ENCODE results near the gene MEGF11.
"Not testable (repeated sequence)": the region's sequence is repeated elsewhere in the genome, so short reads cannot be mapped to it uniquely, and the experiment has no call there.

DNA sequence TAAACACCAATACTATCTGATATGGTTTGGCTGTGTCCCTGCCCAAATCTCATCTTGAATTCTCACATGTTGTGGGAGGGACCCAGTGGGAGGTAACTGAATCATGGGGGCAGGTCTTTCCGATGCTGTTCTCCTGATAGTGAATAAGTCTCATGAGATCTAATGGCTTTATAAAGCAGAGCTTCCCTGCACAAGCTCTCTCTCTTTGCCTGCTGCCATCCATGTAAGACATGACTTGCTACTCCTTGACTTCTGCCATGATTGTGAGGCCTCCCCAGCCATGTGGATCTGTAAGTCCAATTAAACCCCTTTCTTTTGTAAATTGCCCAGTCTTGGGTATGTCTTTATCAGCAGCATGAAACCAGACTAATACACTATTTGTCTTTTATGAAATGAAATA lies 9.3 kb upstream of the MEGF11 start:
- TF ChIP-seq, protein P1, sequence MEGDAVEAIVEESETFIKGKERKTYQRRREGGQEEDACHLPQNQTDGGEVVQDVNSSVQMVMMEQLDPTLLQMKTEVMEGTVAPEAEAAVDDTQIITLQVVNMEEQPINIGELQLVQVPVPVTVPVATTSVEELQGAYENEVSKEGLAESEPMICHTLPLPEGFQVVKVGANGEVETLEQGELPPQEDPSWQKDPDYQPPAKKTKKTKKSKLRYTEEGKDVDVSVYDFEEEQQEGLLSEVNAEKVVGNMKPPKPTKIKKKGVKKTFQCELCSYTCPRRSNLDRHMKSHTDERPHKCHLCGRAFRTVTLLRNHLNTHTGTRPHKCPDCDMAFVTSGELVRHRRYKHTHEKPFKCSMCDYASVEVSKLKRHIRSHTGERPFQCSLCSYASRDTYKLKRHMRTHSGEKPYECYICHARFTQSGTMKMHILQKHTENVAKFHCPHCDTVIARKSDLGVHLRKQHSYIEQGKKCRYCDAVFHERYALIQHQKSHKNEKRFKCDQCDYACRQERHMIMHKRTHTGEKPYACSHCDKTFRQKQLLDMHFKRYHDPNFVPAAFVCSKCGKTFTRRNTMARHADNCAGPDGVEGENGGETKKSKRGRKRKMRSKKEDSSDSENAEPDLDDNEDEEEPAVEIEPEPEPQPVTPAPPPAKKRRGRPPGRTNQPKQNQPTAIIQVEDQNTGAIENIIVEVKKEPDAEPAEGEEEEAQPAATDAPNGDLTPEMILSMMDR (IDR thresholded peaks at IDR 0.05), result not testable (repeated sequence)
- TF ChIP-seq EP300 (IDR thresholded peaks at IDR 0.05); POLR2A (IDR thresholded peaks at IDR 0.05; ENCODE audit: low read depth); POLR2AphosphoS5 (IDR thresholded peaks at IDR 0.05): not testable (repeated sequence)
